GM18505 (cell line): ENCODE data around the gene TXLNG.

ENCODE experiments used
- ATAC-seq: cut with Tn5 transposase; IDR thresholded peaks from one replicate; pipeline ENCODE4 v1.9.1; 2021; ENCODE audit not compliant: unreplicated experiment
- POLR2A ChIP-seq: IDR thresholded peaks from 4 replicates; pipeline ENCODE4 v1.6.1; 2011; ENCODE audit warnings: borderline replicate concordance; ENCODE audit not compliant: insufficient read depth, insufficient read length; ENCODE audit errors: extremely low read depth

Gene TXLNG

DNA sequence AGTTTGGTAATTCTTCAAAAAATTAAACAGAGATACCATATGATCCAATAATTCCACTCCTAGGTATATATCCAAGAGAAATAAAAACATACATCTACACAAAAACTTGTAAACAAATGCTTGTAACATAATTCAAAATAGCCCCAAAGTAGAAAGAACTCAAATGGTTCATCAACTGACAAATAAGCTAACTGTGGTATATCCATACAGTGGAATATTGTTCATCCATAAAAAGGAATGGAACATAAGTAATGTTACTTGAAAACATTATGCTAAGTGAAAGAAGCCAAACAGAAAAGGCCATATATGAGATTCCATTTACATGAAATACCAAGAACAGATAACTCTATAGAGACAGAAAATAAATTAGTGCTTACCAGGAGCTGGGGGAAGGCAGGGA, 70.5 kb downstream of the TXLNG start:
- TF ChIP-seq POLR2A = no peak
- ATAC-seq = no peak

GRCh38 chrX:16862829-16863228, 76.6 kb downstream of the TXLNG start:
- TF ChIP-seq POLR2A = no peak
- ATAC-seq = no peak

- no peak for TF ChIP-seq POLR2A
- ATAC-seq = no peak
These were observed 81.7 kb downstream of the TXLNG start for GRCh38 chrX:16867947-16868346.

DNA sequence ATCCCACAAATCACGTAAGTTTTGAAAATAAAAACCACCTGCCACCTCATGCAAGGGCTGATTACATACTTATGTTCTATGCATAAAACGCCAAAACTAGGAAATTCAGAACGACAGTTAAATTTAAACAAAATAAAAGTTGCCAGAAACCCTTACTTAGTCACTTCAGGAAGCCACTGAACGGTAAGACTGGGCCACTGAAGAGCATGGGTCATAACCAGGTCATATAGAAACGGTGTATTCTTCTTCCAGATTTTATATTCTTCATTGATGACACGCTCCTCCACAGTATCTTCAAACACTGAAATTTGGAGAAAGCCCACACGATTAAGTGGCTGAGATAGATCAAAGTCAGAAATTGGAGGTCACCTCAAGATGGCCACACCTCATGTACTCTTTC, 82.7 kb downstream of the TXLNG start:
- TF ChIP-seq POLR2A = no peak
- ATAC-seq = no peak

DNA sequence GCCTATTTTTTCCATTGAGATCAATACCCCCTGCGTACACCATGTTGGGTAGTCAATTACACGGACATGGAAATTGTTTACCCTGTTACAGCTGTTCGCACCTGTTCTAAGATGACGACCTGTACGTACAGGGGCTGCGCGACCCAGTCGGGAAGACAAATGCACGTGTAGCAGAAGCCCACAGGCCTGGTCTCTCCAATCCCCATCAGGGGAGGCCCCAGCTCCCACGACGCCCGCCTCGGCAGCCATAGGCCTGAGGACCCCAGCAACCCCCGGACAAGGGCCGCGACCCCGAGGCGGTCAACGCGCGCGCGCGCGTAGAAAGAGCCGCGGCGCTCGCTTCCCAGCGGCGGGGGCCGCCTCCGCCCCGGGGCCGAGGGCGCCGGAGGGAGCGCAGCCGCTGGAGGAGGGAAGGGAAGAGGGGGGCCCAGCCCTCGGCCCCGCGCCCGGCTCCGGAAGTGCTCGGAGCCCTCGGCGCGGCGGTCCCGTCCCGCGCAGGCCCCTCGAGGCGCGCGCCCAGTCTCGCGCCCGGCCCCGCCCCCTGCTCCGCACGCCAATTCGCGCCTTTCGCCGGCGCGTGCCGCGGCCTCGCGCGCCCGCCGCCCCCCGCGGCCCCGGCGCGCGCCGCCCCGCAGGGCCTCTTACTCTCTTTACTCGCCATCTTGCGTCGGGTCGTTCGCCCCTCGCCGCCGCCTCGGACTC, 83.3 kb downstream of the TXLNG start:
- no peak for TF ChIP-seq POLR2A
- ATAC-seq = peak; percentile 41

GRCh38 chrX:16870095-16870861, 84.0 kb downstream of the TXLNG start, which contains the start of gene RBBP7:
Gene RBBP7, minus strand, starts transcription at chrX:16870362. Its CDS starts 309 bp downstream, at chrX:16870053.
- peak; percentile 60 for TF ChIP-seq POLR2A
- peak; percentile 81 for ATAC-seq

DNA sequence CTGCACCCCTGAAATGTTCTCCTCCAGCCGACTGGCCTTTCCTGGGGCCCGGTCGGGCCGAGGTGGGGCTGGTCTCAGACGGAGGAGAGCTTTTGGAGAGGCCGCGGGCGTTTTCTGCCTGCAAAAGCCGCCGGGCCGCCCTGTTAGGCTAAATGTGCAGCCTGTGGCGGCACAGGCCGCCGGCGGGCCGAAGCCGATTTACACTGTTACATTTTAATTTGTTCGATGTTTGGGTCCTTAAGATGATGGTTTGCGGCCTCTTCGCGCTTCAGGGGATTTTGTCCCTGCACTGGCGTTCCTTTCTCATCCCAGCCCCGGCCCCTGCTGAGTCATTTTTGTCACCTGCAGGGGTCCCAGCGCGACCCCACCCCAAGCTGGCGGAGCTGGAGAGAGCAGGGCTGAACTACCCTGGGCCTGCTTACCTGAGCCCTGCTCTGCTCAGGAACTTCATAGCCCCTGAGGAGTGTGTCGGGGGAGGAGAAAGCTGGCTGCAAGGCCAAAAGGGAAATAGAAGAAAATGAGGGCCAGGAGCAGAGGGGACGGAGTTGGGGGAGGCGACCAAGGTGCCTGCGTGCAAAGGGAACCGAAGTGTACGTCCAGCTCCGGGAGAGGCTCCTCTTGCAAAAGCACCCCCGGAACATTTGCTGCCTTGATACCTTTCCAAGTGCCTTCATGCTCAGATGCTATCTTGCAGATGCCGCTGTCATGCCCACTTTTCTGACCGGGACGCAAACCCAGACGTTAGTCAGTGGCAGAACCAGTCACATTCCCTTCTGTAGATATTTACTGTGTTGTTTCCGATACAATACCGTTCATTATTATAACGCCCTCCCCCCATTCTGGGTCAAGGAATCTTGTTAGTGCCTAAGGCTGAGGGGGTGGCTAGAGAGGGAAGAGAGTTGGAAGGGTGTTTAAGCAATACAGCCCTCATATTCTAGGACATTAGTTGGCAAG, 84.9 kb downstream of the TXLNG start:
- TF ChIP-seq POLR2A = peak; percentile 45
- peak; percentile 8 for ATAC-seq

DNA sequence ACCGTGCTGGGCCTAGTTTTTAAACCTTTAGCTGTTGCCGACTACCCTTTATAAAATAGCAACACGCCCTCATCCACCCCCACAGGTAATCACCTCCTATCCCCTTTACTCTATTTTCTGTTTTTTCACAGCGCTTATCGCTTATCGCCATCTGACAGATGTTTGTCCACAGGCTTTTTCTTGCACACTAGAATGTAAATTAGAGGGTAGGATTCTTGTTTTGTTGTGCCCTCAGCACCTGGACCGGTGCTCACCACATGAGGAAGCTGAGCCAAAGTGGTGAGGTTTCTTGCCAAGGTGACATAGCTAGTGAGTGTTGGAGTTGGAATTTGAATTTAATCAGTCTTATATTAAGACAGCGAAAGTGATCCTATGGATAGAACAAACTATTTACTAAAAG, 86.8 kb downstream of the TXLNG start:
- ATAC-seq = no peak
- no peak for TF ChIP-seq POLR2A

- no peak for ATAC-seq
- TF ChIP-seq POLR2A = no peak
These were observed 88.3 kb downstream of the TXLNG start for GRCh38 chrX:16874458-16875095.

DNA sequence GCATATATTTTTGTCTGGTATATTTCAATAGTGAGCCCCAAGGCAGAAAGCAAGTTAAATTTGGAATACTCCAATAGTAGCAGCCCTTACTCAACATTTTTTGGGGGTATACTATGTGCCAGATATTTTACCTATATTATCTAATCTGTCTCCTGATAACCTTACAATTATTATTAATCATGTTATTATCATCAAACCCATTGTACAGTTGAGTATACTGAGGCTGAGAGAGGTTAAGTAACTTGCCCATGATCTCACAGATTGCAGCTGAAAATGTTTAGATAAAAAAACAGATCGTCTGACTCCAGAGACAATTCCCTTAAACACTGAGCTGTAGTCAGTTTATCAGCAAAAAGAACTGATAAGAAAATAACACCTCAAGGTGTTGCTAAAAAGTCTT, 90.4 kb downstream of the TXLNG start:
- no peak for TF ChIP-seq POLR2A
- ATAC-seq = no peak

DNA sequence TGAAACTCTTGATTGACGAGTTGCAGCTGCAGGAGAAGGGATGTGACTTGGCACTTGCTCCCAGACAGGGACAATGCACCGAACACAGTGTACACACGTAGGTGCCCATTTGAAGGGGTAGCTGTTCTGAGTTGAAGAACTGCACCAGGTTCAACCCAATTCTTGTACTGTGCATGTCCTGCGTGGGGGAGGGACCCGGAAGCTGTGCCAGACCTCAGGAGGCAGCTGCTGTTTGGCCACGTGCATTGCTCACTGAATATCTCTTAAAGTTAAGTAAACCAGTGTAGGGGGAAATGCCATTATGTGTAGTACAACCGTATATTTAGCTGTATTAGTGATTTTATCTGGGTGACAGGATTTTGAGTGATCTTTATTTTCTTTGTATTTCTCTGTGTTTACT, 95.9 kb downstream of the TXLNG start:
- no peak for TF ChIP-seq POLR2A
- no peak for ATAC-seq

- no peak for ATAC-seq
These were observed 96.6 kb downstream of the TXLNG start for GRCh38 chrX:16882702-16883486.

More at GRCh38 chrX:16882702-16883486, 96.6 kb downstream of the TXLNG start:
- TF ChIP-seq POLR2A = no peak
